ENCODE measurements around the gene GTF2A1L.

Gene GTF2A1L

DNA sequence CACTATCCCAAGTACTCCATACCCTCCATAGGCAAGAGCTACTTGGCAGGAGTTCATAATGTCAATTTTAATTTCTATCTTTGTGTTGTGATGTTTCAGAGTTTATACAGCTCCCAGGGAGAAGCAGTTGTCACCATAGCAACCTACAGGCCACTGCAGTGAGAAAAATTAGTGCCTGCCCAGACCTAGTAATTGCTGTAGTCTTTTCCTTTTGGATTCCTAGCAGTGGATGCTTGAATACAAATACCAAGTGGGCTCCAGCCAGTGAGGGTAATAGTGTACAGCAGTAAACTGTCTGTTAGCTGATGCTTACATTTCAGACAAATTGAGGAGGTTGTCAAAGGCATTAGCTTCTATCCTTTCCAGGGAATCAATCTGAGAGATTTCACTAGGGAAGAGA is 111.2 kb downstream of the GTF2A1L start:
- no peak for DNase-seq (ENCODE audit: insufficient read length, low spot score)
- FAIRE-seq, result no peak

Measured in GM19239 (cell line).